ENCODE results near the gene SEMA5A. TPM values are rescaled to one million over a fixed set of nuclear protein-coding genes. Genes with fewer than 3 reads are reported as not detected.

The SEMA5A gene
- total RNA-seq, 2 experiments from 2014 or later: not detected

DNA sequence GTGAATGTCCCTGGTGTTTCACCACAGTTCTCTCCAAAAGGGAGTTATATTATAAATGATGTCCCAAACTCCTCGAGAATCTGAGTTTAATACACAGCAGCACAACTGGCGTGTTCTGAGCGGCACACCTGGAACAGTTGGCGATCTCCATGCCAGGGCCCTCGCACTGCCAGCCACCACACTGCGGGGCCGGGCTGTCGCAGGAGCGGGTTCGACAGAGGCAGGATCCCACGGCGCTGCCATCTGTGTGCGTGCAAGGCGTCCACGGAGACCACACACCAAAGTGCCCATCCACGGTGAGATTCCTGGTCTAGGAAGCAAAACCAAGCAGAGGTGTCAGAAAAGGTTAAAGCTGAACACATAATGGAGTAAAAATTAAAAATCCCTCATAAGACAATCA lies 423.3 kb downstream of the SEMA5A start:
- DNase-seq (no peak), ATAC-seq (no peak)
- TF ChIP-seq, protein P1, sequence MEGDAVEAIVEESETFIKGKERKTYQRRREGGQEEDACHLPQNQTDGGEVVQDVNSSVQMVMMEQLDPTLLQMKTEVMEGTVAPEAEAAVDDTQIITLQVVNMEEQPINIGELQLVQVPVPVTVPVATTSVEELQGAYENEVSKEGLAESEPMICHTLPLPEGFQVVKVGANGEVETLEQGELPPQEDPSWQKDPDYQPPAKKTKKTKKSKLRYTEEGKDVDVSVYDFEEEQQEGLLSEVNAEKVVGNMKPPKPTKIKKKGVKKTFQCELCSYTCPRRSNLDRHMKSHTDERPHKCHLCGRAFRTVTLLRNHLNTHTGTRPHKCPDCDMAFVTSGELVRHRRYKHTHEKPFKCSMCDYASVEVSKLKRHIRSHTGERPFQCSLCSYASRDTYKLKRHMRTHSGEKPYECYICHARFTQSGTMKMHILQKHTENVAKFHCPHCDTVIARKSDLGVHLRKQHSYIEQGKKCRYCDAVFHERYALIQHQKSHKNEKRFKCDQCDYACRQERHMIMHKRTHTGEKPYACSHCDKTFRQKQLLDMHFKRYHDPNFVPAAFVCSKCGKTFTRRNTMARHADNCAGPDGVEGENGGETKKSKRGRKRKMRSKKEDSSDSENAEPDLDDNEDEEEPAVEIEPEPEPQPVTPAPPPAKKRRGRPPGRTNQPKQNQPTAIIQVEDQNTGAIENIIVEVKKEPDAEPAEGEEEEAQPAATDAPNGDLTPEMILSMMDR (IDR thresholded peaks at IDR 0.05): no peak
- Mint-ChIP-seq H3K36me3 (ENCODE audit: low read depth) (no peaks in the 10 kb centered on the region), H3K9me3 (peaks cover 2% of the 10 kb centered on the region), H3K4me3 (no peak overlapping the region), H3K27me3 (no peaks in the 10 kb centered on the region), H3K27ac (no peak overlapping the region), H3K4me1 (ENCODE audit: low read depth) (no peaks in the 10 kb centered on the region)
- intact Hi-C loops (cut with micrococcal nuclease): no loop called here
- ChIA-PET POLR2A (no interaction called here), CTCF (no interaction called here)

DNA sequence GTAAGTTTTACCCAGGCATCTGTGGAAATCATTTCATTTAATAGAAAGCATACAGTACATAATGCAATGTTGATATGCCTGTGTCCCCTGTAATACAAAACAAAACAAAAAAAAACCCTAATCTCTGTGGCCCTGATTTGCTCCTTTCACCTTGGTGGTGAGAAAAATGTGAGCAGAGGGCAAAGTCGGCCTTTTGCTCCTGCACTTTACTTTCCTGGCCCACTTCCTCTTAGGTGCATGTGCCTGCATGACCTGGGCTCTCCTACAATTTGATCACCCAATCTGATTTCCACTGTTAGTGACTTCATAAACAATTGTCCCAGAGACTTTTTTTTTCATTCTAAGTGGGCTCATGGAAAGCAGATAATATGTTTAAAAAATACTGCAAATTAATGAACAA lies 424.3 kb downstream of the SEMA5A start:
- DNase-seq: no peak
- no peaks in the 10 kb centered on the region for H3K4me1 Mint-ChIP-seq (ENCODE audit: low read depth)
- intact Hi-C loops (cut with micrococcal nuclease): no loop called here

DNA sequence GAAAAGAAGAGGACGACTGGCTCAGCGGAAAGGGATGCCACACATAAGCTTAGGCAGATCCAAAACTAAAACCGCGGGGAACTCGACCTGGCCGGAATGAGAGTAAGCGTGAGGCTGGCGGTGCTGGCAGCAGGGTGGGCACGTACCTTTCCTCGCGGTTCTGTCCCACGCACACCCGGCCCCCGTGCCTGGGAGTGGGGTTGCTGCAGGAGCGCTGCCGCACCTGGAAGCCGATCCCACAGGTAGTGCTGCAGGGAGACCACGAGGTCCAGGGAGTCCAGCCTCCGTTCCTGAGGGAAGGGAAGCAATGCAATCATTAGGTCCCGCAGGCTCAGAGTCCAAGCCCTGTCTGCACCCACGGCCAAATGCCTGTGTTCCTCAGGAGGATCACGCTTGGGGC lies 427.0 kb downstream of the SEMA5A start:
- TF ChIP-seq, protein P1 (IDR thresholded peaks at IDR 0.05): no peak
- DNase-seq (no peak), ATAC-seq (no peak)
- CTCF ChIA-PET: no interaction called here
- Mint-ChIP-seq H3K4me1 (ENCODE audit: low read depth) (no peaks in the 10 kb centered on the region), H3K4me3 (no peak overlapping the region), H3K27me3 (no peaks in the 10 kb centered on the region), H3K9me3 (peaks cover 2% of the 10 kb centered on the region), H3K27ac (no peak overlapping the region), H3K36me3 (ENCODE audit: low read depth) (no peaks in the 10 kb centered on the region)
- intact Hi-C loops (cut with micrococcal nuclease): no loop called here
- POLR2A ChIA-PET: interaction anchor here (0.9 kb wide), 1 partner anchor 8 kb away, joined by 3 read pairs; no protein-coding TSS in a partner anchor

More for the DNA sequence above, 424.3 kb downstream of the SEMA5A start:
- ATAC-seq: no peak
- ChIA-PET POLR2A (no interaction called here), CTCF (no interaction called here)
- Mint-ChIP-seq H3K36me3 (ENCODE audit: low read depth) (no peaks in the 10 kb centered on the region), H3K27ac (no peak overlapping the region), H3K27me3 (no peaks in the 10 kb centered on the region), H3K9me3 (peaks cover 2% of the 10 kb centered on the region), H3K4me3 (no peak overlapping the region)
- TF ChIP-seq, protein P1 (IDR thresholded peaks at IDR 0.05): no peak

DNA sequence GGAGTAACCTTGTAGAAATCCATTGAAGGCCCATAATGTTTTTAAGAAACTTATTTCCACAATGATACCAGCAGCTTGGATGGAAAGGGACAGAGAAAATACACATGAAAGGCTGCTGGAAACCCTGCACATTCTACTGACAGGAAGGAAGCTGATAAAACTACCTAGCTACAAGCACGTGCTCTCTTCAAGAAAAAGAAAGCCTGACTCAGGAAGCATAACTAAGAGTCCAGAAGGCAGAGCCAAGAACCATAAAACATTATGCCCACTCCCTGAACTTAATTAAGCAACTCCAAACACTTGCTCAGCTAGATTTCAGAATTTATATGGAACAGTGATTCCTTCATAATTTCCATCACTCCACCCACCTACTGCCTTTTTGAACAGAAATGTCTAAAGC lies 430.8 kb downstream of the SEMA5A start:
- Mint-ChIP-seq H3K27ac (no peak overlapping the region), H3K4me1 (ENCODE audit: low read depth) (no peaks in the 10 kb centered on the region), H3K36me3 (ENCODE audit: low read depth) (no peaks in the 10 kb centered on the region), H3K27me3 (no peaks in the 10 kb centered on the region), H3K9me3 (peaks cover 2% of the 10 kb centered on the region), H3K4me3 (no peak overlapping the region)
- intact Hi-C loops (cut with micrococcal nuclease): no loop called here
- ATAC-seq: no peak
- POLR2A ChIA-PET: no interaction called here
- TF ChIP-seq, protein P1 (IDR thresholded peaks at IDR 0.05): no peak
- CTCF ChIA-PET: no interaction called here
- no peak for DNase-seq

DNA sequence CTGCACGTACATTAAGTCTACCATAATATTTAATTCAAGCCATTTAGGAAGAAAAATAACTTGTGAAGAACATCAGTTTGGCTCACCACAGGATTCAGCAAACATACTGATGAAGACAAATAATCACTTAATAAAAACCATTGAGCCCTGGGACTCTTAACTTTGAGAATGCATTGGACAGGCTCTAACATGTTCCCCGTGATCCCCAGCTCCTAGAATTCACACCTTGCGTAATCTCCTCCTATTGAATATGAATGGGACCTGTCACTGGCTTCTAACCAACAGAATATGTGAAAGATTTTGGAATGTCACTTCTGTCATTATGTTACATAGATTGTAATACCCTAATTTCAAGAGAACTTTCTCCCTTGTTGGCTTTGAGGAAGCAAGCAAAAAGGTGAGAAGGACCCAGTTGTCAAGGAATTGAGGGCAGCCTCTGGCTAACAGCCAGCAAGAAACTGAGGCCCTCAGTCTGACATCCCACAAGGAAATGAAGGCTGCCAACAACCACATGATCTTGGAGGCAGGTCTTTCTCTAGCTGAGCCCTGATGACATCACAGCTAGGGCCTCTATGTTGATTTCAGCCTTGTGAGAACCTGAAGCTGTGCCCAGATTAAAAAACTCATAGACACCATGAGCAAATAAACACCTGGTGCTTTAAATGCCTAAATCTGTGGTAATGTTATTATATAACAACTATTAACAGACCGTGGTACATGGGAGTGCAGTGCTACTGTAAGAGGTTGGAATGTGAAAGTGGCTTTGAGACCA lies 433.2 kb downstream of the SEMA5A start:
- Mint-ChIP-seq H3K36me3 (ENCODE audit: low read depth) (no peaks in the 10 kb centered on the region), H3K27me3 (no peaks in the 10 kb centered on the region), H3K4me3 (no peak overlapping the region), H3K27ac (no peak overlapping the region), H3K4me1 (ENCODE audit: low read depth) (no peaks in the 10 kb centered on the region), H3K9me3 (peaks cover 2% of the 10 kb centered on the region)
- DNase-seq (no peak), ATAC-seq (no peak)
- CTCF ChIA-PET: no interaction called here
- POLR2A ChIA-PET: no interaction called here
- intact Hi-C loops (cut with micrococcal nuclease): no loop called here
- TF ChIP-seq, protein P1 (IDR thresholded peaks at IDR 0.05): no peak
